WERI-Rb-1 (cell line): Measurements from ENCODE around the gene CD48.

ENCODE experiments used
- DNase-seq: peaks from one replicate; pipeline ENCODE4 v3.0.0-alpha.2; 2020
- H3K27ac ChIP-seq: fragments of 250-450 bp; sonication (Bioruptor Pico); 2 replicates; pipeline ENCODE4 v1.5.1; 2020; ENCODE audit warnings: mild to moderate bottlenecking, moderate library complexity
- H3K27me3 ChIP-seq: fragments of 250-450 bp; sonication (Bioruptor Pico); 2 replicates; pipeline ENCODE4 v1.5.1; 2021; ENCODE audit warnings: mild to moderate bottlenecking, low read depth, moderate library complexity; ENCODE audit not compliant: insufficient read depth, severe bottlenecking
- H3K36me3 ChIP-seq: fragments of 250-450 bp; sonication (Bioruptor Pico); 2 replicates; pipeline ENCODE4 v1.5.1; 2020; ENCODE audit warnings: mild to moderate bottlenecking, moderate library complexity
- H3K4me3 ChIP-seq: 2 replicates; pipeline ENCODE4 v1.5.1; 2011; ENCODE audit warnings: low read depth, mild to moderate bottlenecking, control low read depth, low read length
- H3K9me3 ChIP-seq: fragments of 250-450 bp; sonication (Bioruptor Pico); 2 replicates; pipeline ENCODE4 v1.5.1; 2021; ENCODE audit warnings: mild to moderate bottlenecking, moderate library complexity; ENCODE audit not compliant: severe bottlenecking
- CTCF ChIP-seq: IDR thresholded peaks from 2 replicates; pipeline ENCODE4 v1.5.1; 2011; ENCODE audit warnings: low read depth, mild to moderate bottlenecking, control low read depth, inconsistent platforms, low read length

Gene CD48

GRCh38 chr1:160750608-160751007 is 39.0 kb upstream of the CD48 start:
- DNase-seq: no peak
- no peak for TF ChIP-seq CTCF
- no peak overlapping the region for H3K27ac ChIP-seq
- H3K9me3 ChIP-seq: no peaks in the 10 kb centered on the region
- H3K4me3 ChIP-seq: no peak overlapping the region
- H3K36me3 ChIP-seq: no peaks in the 10 kb centered on the region
- peaks cover 97% of the 10 kb centered on the region for H3K27me3 ChIP-seq

- no peak for TF ChIP-seq CTCF
- H3K9me3 ChIP-seq: no peaks in the 10 kb centered on the region
- no peak overlapping the region for H3K4me3 ChIP-seq
- H3K27ac ChIP-seq: no peak overlapping the region
- DNase-seq: no peak
- peaks cover 98% of the 10 kb centered on the region for H3K27me3 ChIP-seq
- no peaks in the 10 kb centered on the region for H3K36me3 ChIP-seq
Measured at GRCh38 chr1:160748878-160749269, 37.3 kb upstream of the CD48 start.

- Histone ChIP-seq H3K27me3 (peaks cover 98% of the 10 kb centered on the region), H3K4me3 (no peak overlapping the region), H3K27ac (no peak overlapping the region), H3K9me3 (no peaks in the 10 kb centered on the region), H3K36me3 (no peaks in the 10 kb centered on the region)
- no peak for DNase-seq
- 0 out of 2 replicates have a peak, but pooled peaks have one; percentile 21 for TF ChIP-seq CTCF
Measured at GRCh38 chr1:160748181-160748877, 36.7 kb upstream of the CD48 start.

GRCh38 chr1:160747717-160748116 is 36.1 kb upstream of the CD48 start:
- DNase-seq: no peak
- Histone ChIP-seq H3K9me3 (no peaks in the 10 kb centered on the region), H3K27me3 (peaks cover 98% of the 10 kb centered on the region), H3K4me3 (no peak overlapping the region), H3K36me3 (no peaks in the 10 kb centered on the region), H3K27ac (no peak overlapping the region)
- no peak for TF ChIP-seq CTCF

GRCh38 chr1:160746836-160747500 is 35.3 kb upstream of the CD48 start:
- Histone ChIP-seq H3K4me3 (no peak overlapping the region), H3K9me3 (no peaks in the 10 kb centered on the region), H3K27ac (no peak overlapping the region), H3K36me3 (no peaks in the 10 kb centered on the region), H3K27me3 (peaks cover 98% of the 10 kb centered on the region)
- DNase-seq: no peak
- no peak for TF ChIP-seq CTCF
